ENCODE measurements around the gene ATP6V1G2.
A peak's percentile ranks its signal among the peaks of the same experiment; 100 is the strongest.

Gene ATP6V1G2

DNA sequence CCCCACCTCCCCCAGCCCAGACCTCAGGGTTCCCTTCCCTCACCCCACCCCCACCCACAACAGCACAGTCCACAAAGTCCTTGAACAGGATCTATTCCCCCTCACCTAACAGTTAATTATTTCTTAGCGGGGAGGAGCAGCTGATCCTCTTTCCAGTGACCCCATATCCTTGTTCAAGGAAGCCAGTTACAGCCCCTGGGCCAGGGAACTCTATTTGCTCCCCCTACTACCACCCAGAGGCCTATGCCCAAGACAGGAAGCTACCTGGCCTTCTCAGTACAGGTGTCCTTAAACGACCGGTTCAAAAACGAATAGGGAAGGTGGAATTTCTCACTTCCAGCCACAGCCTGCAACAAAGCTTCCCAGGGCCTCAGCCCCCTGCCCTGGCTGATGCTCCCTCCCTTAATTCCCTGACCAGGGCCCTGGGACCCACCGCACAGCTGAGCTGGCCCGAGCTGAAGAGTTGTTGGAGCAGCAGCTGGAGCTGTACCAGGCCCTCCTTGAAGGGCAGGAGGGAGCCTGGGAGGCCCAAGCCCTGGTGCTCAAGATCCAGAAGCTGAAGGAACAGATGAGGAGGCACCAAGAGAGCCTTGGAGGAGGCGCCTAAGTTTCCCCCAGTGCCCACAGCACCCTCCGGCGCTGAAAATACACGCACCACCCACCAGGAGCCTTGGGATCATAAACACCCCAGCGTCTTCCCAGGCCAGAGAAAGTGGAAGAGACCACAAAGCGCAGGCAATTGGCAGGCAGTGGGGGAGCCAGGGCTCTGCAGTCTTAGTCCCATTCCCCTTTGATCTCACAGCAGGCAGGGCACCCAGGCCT lies 16.9 kb downstream of the ATP6V1G2 start (continued):
- TF ChIP-seq ZNF624 (tag by site-specific recombination; IDR thresholded peaks at IDR 0.05) = no peak
- no peak for TF ChIP-seq REPIN1 (tag by site-specific recombination; IDR thresholded peaks at IDR 0.05; ENCODE audit: low read depth)
- no peak for TF ChIP-seq ZNF560 (tag by site-specific recombination; IDR thresholded peaks at IDR 0.05; ENCODE audit: borderline replicate concordance)
- TF ChIP-seq, protein P1, sequence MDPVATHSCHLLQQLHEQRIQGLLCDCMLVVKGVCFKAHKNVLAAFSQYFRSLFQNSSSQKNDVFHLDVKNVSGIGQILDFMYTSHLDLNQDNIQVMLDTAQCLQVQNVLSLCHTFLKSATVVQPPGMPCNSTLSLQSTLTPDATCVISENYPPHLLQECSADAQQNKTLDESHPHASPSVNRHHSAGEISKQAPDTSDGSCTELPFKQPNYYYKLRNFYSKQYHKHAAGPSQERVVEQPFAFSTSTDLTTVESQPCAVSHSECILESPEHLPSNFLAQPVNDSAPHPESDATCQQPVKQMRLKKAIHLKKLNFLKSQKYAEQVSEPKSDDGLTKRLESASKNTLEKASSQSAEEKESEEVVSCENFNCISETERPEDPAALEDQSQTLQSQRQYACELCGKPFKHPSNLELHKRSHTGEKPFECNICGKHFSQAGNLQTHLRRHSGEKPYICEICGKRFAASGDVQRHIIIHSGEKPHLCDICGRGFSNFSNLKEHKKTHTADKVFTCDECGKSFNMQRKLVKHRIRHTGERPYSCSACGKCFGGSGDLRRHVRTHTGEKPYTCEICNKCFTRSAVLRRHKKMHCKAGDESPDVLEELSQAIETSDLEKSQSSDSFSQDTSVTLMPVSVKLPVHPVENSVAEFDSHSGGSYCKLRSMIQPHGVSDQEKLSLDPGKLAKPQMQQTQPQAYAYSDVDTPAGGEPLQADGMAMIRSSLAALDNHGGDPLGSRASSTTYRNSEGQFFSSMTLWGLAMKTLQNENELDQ (tag by site-specific recombination; IDR thresholded peaks at IDR 0.05; ENCODE audit: low read depth) = no peak
- TF ChIP-seq, protein P2, sequence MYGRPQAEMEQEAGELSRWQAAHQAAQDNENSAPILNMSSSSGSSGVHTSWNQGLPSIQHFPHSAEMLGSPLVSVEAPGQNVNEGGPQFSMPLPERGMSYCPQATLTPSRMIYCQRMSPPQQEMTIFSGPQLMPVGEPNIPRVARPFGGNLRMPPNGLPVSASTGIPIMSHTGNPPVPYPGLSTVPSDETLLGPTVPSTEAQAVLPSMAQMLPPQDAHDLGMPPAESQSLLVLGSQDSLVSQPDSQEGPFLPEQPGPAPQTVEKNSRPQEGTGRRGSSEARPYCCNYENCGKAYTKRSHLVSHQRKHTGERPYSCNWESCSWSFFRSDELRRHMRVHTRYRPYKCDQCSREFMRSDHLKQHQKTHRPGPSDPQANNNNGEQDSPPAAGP (tag by site-specific recombination; IDR thresholded peaks at IDR 0.05) = no peak
- no peak for TF ChIP-seq ZNF112 (tag by site-specific recombination; IDR thresholded peaks at IDR 0.05)
- TF ChIP-seq GLIS1 (tag by site-specific recombination; IDR thresholded peaks at IDR 0.05) = no peak
- TF ChIP-seq, protein P3, sequence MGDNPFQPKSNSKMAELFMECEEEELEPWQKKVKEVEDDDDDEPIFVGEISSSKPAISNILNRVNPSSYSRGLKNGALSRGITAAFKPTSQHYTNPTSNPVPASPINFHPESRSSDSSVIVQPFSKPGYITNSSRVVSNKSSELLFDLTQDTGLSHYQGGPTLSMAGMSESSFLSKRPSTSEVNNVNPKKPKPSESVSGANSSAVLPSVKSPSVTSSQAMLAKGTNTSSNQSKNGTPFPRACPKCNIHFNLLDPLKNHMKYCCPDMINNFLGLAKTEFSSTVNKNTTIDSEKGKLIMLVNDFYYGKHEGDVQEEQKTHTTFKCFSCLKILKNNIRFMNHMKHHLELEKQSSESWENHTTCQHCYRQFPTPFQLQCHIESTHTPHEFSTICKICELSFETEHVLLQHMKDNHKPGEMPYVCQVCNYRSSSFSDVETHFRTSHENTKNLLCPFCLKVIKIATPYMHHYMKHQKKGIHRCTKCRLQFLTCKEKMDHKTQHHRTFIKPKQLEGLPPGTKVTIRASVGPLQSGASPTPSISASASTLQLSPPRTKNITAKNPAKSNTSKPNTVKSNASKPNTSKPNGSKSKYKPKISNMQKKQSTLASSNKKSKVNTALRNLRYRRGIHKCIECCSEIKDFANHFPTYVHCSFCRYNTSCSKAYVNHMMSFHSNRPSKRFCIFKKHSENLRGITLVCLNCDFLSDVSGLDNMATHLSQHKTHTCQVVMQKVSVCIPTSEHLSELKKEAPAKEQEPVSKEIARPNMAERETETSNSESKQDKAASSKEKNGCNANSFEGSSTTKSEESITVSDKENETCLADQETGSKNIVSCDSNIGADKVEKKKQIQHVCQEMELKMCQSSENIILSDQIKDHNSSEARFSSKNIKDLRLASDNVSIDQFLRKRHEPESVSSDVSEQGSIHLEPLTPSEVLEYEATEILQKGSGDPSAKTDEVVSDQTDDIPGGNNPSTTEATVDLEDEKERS (tag by site-specific recombination; IDR thresholded peaks at IDR 0.05) = no peak
- TF ChIP-seq ZNF514 (tag by site-specific recombination; IDR thresholded peaks at IDR 0.05) = no peak

DNA sequence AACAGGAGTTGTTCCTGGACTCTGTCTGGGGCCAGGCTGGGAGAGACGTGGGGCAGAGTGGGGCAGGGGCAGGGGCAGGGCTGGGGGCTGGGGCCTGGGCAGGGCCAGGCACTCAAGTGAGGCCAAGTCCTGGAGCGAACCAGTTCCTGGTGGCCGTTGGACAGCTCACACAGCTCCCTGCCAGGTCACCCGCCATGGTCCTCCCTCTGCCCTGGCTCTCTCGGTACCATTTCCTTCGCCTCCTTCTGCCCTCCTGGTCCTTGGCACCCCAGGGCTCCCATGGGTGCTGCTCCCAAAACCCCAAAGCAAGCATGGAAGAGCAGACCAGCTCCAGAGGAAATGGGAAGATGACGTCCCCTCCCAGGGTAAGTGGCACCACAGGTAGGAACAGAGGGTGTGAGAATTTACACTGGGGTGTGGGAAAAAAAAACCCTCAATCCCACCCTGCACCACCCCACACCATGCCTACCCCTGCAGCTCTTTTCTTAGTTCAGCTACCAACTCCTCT lies 17.5 kb downstream of the ATP6V1G2 start, which contains the start of gene MCCD1:
MCCD1 (plus strand) TSS at position 142 of the 508 bp plus-strand sequence; CDS start at position 195, 53 bp downstream.
- H3K36me3 ChIP-seq (ENCODE audit: control insufficient read depth in 2 of 2, insufficient read depth in 1 of 2, low read length in 2 of 2) = peaks cover 35 to 49% of the 10 kb centered on the region in 2 experiments
- peaks cover 3% of the 10 kb centered on the region for H3K4me1 ChIP-seq (ENCODE audit: control insufficient read depth, insufficient read depth, low read length)
- POLR2A ChIA-PET = interaction anchor here (0.5 to 6.3 kb wide), 14 partner anchors 9 to 657 kb away, joined by 3 to 112 read pairs (median 6); partner anchors contain the start of genes ABHD16A, C6orf47, DDX39B and HSPA1A
- no peak within 1 kb of the TSS for H3K4me3 ChIP-seq (ENCODE audit: low read depth, low read length)
- H3K9me3 ChIP-seq (ENCODE audit: control insufficient read depth, insufficient read depth, low read depth, low read length) = no peaks in the 10 kb centered on the region
- no peak within 1 kb of the TSS for H3K27ac ChIP-seq (ENCODE audit: extremely low read depth, low read depth, low read length)
- CTCF ChIA-PET = interaction anchor here (1.0 to 2.7 kb wide), 6 partner anchors 12 to 70 kb away, joined by 3 to 26 read pairs (median 4); partner anchors contain the start of gene DDX39B
- TF ChIP-seq, protein P4, sequence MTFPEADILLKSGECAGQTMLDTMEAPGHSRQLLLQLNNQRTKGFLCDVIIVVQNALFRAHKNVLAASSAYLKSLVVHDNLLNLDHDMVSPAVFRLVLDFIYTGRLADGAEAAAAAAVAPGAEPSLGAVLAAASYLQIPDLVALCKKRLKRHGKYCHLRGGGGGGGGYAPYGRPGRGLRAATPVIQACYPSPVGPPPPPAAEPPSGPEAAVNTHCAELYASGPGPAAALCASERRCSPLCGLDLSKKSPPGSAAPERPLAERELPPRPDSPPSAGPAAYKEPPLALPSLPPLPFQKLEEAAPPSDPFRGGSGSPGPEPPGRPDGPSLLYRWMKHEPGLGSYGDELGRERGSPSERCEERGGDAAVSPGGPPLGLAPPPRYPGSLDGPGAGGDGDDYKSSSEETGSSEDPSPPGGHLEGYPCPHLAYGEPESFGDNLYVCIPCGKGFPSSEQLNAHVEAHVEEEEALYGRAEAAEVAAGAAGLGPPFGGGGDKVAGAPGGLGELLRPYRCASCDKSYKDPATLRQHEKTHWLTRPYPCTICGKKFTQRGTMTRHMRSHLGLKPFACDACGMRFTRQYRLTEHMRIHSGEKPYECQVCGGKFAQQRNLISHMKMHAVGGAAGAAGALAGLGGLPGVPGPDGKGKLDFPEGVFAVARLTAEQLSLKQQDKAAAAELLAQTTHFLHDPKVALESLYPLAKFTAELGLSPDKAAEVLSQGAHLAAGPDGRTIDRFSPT (tag by site-specific recombination; IDR thresholded peaks at IDR 0.05) = peak; percentile 68
- no peak for TF ChIP-seq SP3 (tag by site-specific recombination; IDR thresholded peaks at IDR 0.05)
- peak; percentile 76 for TF ChIP-seq GLIS2 (tag by site-specific recombination; IDR thresholded peaks at IDR 0.05)
- TF ChIP-seq, protein P2 (tag by site-specific recombination; IDR thresholded peaks at IDR 0.05) = 0 out of 2 replicates have a peak, but pooled peaks have one; percentile 37
- TF ChIP-seq ZBTB8A (tag by site-specific recombination; IDR thresholded peaks at IDR 0.05) = no peak
- TF ChIP-seq MZF1 (tag by site-specific recombination; IDR thresholded peaks at IDR 0.05; ENCODE audit: borderline replicate concordance) = no peak
- TF ChIP-seq KLF1 (tag by site-specific recombination; IDR thresholded peaks at IDR 0.05) = peak; percentile 52; the same call in 1 of the 2 replicates
- 0 out of 2 replicates have a peak, but pooled peaks have one; percentile 9 for TF ChIP-seq ZBTB20 (tag by site-specific recombination; IDR thresholded peaks at IDR 0.05)
- TF ChIP-seq, protein P5, sequence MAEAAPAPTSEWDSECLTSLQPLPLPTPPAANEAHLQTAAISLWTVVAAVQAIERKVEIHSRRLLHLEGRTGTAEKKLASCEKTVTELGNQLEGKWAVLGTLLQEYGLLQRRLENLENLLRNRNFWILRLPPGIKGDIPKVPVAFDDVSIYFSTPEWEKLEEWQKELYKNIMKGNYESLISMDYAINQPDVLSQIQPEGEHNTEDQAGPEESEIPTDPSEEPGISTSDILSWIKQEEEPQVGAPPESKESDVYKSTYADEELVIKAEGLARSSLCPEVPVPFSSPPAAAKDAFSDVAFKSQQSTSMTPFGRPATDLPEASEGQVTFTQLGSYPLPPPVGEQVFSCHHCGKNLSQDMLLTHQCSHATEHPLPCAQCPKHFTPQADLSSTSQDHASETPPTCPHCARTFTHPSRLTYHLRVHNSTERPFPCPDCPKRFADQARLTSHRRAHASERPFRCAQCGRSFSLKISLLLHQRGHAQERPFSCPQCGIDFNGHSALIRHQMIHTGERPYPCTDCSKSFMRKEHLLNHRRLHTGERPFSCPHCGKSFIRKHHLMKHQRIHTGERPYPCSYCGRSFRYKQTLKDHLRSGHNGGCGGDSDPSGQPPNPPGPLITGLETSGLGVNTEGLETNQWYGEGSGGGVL (tag by site-specific recombination; IDR thresholded peaks at IDR 0.05) = peak; percentile 58
- no peak for TF ChIP-seq ZNF266 (tag by site-specific recombination; IDR thresholded peaks at IDR 0.05; ENCODE audit: low read depth)
- TF ChIP-seq, protein P6, sequence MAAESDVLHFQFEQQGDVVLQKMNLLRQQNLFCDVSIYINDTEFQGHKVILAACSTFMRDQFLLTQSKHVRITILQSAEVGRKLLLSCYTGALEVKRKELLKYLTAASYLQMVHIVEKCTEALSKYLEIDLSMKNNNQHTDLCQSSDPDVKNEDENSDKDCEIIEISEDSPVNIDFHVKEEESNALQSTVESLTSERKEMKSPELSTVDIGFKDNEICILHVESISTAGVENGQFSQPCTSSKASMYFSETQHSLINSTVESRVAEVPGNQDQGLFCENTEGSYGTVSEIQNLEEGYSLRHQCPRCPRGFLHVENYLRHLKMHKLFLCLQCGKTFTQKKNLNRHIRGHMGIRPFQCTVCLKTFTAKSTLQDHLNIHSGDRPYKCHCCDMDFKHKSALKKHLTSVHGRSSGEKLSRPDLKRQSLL (tag by site-specific recombination; IDR thresholded peaks at IDR 0.05) = no peak

All from HEK293 (cell line).